ENCODE results near the gene TMEM259.

The TMEM259 gene

DNA sequence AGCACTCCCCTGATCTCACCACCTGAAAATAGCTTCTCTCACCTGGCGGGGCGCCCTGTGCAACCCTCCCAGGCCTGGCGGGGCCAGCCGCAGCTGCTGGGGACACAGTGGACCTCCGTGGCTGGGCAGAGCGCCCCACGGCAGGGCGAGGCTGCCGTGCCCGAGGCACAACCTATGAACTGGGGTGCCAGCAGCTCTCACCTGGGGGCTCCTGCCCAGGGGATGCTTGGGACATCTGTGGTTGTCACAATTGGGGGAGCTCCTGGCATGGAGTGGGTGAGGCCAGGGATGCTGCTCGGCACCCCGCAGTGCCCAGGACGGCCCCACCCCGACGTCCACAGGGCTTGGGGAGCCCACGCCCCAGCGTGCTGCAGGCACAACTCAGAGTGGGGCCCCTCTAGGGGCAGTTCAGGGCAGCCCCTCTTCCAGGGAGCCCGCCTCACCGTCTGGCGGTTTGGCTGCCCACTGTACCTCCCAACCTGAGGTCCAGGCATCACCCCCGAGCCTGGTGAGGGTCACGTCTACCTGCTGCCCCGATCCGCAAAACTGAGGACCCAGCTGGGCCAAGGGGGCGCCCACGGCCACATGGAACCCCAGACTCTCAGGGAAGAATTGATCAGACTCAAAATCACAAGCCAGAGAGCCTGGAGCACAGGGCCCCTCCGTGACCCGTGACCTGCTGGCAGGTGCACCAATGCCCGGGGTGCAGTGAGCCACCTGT is 5.7 kb downstream of the TMEM259 start:
- DNase-seq = no peak

GRCh38 chr19:1014161-1015060 is 6.5 kb downstream of the TMEM259 start:
- DNase-seq = no peak

GRCh38 chr19:1013218-1013617 is 7.7 kb downstream of the TMEM259 start:
- no peak for DNase-seq

- no peak for DNase-seq
Measured at GRCh38 chr19:1012334-1012733, 8.6 kb downstream of the TMEM259 start.

DNA sequence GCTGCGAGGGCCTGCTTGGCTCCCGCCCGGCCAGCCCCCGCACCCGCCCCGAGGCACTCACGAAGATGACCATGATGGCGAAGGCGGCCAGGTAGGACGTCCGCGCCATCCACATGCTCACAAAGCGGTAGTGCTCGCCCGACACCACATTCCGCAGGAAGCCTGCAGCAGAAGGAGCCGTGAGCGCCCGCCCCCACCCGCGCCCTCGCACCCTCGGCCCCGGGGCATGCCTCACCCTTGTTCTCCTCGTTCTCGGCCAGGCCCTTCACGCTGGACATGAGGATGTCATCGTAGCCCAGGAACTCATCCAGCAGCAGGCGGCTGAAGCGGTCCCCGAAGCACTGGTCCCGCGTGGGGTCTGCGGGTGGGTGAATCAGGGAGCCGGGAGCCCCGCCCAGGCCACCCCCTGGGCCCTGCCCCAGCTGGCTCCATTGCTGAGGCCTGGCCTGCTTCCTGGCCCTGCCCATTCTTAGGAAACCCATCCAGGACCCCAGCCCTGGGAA is 9.0 kb downstream of the TMEM259 start:
- DNase-seq = no peak

GRCh38 chr19:1010586-1011510 is 10.1 kb downstream of the TMEM259 start:
- no peak for DNase-seq

DNA sequence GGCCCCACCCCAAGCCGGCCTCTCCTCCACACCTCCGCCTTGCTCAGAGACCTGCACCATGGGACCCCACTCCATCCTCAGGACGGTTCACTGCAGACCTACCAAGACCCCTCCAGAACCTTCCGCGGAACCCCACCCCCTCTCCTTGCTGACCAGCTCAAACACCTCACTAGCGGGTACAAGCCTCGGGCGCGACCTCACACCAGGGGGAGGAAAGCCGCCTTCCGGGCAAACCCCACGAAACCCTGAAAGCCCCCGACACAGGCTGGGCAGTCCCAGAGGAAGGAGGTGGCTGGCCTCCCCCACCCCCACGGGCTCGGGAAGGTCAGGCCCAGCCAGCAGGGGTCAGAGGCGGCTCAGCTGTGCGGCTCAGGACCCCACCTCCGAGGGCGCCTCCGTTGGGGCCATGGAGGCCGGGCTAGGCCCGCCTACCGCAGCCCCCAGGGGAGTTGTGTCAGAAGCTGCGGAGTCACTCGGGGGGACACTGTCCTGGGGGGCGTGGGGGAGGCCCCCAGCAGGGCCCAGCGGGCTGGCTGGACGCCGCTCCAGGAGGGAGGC is 10.9 kb downstream of the TMEM259 start:
- DNase-seq = no peak

DNA sequence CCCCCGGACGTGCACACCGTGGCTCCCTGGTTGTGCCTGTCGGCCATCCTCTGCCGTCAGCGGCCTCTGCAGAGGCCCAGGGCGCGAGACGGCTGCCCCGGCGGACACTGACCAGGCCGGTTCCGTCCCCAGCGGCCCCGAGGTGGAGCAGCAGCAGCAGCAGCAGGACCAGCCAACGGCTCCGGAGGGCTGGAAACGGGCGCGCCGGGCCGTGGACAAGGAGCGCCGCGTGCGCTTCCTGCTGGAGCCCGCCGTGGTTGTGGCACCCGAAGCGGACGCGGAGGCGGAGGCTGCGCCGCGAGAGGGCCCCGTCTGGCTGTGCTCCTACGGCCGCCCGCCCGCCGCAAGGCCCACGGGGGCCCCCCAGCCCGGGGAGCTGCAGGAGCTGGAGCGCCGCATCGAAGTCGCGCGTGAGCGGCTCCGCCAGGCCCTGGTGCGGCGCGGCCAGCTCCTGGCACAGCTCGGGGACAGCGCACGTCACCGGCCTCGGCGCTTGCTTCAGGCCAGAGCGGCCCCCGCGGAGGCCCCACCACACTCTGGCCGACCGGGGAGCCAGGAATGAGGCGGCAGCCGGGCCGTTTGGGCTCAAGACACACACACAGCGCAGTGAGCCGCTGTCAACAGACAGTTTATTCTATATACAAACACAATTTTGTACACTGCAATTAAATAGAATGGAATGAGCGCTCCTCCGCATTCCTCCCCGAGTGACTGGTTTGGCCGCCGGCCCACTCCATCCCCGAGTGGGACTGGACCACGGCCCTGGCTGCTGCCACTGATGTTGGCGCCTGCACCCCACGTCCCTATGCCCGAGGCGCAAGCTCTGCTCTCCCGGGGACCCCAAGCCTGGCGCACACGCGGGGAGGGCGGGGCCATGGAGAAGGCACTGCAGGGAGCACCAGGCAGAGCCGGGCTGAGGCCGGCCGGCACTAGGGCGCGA is 11.6 kb downstream of the TMEM259 start:
- DNase-seq = no peak

- DNase-seq = no peak
Measured at GRCh38 chr19:1008268-1009040, 12.5 kb downstream of the TMEM259 start.

GRCh38 chr19:1007399-1008251 is 13.3 kb downstream of the TMEM259 start:
- no peak for DNase-seq

DNA sequence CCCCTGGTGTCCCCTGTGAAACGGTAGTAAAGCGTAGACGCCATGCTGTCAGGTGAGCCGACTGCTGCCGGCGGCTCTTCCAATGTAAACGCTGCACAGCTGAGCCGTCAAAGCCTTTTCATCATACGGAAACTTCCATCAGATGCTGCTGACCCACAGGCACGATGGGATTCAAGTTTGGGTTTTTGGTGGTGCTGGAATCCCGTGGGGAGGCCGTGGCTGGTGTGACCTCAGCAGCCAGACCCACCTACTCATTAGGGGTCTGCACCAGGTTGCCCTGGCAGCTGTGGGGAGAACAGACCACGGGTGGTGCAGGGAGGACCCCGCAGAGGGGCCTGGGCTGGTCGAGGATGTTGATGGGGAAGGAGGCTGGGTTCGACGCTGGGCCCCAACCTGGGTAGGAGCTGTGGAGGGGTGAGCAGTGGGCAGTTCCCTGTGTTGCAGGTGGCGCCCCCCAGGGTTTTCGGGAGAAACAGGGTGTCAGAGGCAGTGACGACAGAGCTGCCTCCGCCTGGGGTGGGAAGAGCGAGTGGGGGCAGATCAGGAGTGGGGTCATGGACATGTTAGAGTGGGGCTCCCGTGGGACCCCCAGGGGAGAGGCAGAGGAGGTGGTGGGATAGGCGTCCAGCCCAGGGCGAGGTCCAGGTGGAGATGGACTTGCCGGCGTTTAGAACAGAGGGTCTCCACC is 14.1 kb downstream of the TMEM259 start:
- DNase-seq = no peak

GRCh38 chr19:1004803-1005664 is 15.9 kb downstream of the TMEM259 start:
- no peak for DNase-seq

DNA sequence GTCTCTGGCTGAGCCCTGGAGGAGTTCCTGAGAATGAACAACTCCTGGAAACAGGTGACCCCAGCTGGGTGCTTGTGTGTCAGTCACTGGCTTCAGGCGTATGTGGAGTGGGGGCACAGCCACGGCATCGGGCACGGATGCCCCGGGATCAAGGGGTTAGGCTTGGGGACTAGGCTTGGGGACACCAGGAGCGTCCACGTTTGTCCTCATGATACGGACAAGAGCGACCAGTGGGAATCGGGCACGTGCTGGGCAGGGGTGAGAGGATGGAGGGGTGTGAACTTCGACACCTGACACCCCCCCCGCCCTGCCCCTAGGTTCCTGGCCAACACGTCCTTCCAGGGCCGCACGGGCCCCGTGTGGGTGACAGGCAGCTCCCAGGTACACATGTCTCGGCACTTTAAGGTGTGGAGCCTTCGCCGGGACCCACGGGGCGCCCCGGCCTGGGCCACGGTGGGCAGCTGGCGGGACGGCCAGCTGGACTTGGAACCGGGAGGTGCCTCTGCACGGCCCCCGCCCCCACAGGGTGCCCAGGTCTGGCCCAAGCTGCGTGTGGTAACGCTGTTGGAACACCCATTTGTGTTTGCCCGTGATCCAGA is 16.6 kb downstream of the TMEM259 start:
- no peak for DNase-seq

DNA sequence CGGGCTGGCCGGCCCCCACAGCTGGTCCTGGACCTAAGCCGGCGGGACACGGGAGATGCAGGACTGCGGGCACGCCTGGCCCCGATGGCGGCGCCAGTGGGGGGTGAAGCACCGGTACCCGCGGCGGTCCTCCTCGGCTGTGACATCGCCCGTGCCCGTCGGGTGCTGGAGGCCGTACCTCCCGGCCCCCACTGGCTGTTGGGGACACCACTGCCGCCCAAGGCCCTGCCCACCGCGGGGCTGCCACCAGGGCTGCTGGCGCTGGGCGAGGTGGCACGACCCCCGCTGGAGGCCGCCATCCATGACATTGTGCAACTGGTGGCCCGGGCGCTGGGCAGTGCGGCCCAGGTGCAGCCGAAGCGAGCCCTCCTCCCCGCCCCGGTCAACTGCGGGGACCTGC is 17.6 kb downstream of the TMEM259 start:
- no peak for DNase-seq

DNA sequence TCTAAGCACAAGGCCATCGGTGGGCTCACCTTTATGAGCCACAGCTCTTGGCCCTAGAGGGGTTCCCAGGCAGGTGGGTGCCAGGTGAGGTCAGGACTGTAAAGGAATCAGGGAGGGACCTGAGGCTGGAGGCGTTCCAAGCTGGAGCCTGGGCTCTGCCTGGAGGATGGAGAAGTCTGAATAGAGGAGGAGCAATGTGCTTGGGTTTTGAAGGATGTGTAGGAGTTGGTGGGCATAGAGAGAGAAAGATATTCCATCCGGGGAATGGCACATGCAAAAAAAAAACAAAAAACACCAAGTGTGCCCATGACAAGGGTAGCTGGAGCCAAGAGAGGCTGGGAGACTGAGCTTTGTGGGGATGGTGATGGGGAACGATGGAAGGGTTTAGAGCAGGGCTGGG is 18.3 kb downstream of the TMEM259 start:
- no peak for DNase-seq

DNA sequence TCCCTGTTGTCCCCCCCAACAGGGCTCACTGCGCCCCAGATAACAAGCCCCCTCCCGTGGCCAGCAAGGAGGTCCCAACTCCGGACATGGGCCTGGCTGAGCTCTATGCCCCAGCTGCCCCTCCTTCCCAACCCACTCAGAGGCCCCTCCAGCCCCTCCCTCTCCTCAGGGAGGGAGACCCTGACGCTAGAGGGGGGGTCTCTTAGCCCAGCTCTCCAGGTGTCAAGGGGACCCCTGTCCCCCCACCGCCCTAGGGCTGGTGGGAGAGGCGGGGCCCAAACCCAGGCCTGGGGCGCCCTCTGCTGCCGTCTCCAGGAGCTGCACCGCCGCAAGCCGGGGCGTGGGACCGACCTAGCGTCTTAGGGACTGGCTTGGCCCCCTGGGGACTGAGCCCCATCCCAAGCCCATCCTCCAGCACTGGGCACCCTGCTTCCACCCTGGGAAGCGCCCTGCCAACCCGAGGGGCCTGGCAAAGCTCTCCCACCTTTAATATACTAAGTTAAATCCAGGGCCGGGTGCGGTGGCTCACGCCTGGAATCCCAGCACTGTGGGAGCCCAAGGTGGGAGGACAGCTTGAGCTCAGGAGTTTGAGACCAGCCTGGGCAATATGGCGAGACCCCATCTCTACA is 19.3 kb downstream of the TMEM259 start:
- DNase-seq = peak; percentile 7
